Sigmoid colon (tissue), 7 donors: ENCODE data around the gene RFX4. TPM values are rescaled to one million over a fixed set of nuclear protein-coding genes. Genes with fewer than 3 reads are reported as not detected.

ENCODE experiments used
- DNase-seq: peaks from one replicate; pipeline ENCODE4 v3.0.0-alpha.2; 2019
- H3K27ac ChIP-seq, 4 donors: fragments of 200-600 bp; sonication (generic); one replicate each; pipeline ENCODE4 v1.5.1; 2016 to 2019; ENCODE audit warnings: mild to moderate bottlenecking in 1 of 4
- H3K27me3 ChIP-seq, 3 donors: fragments of 200-600 bp; sonication (generic); one replicate each; pipeline ENCODE4 v1.5.1; 2019; ENCODE audit warnings: mild to moderate bottlenecking in 1 of 3
- H3K36me3 ChIP-seq, 4 donors: fragments of 200-600 bp; sonication (generic); one replicate each; pipeline ENCODE4 v1.5.1; 2016 to 2019
- H3K4me1 ChIP-seq, 4 donors: fragments of 200-600 bp; sonication (generic); one replicate each; pipeline ENCODE4 v1.5.1; 2017 to 2019
- H3K4me3 ChIP-seq, 4 donors: fragments of 200-600 bp; sonication (generic); one replicate each; pipeline ENCODE4 v1.5.1; 2017 to 2019; ENCODE audit warnings: mild to moderate bottlenecking in 2 of 4, moderate library complexity in 1 of 4
- H3K9me3 ChIP-seq, 4 donors: fragments of 200-600 bp in 3 of 4; sonication (generic) in 3 of 4; one replicate each; pipeline versions ENCODE4 v1.5.1 to v1.6.1; 2013 to 2019
- EP300 ChIP-seq, 4 donors: sonication (generic); formaldehyde crosslinking; IDR thresholded peaks; one replicate each; pipeline ENCODE4 v1.6.1; 2017; ENCODE audit warnings: antibody characterized with exemption in 4 of 4
- POLR2A ChIP-seq, 2 donors: fragments of 450-650 bp; IDR thresholded peaks; one replicate each; pipeline ENCODE4 v1.6.1; 2016; ENCODE audit warnings: antibody characterized with exemption in 2 of 2, mild to moderate bottlenecking in 2 of 2, moderate library complexity in 2 of 2
- POLR2AphosphoS5 ChIP-seq, 4 donors: sonication (generic); formaldehyde crosslinking; IDR thresholded peaks; one replicate each; pipeline ENCODE4 v1.6.1; 2017; ENCODE audit warnings: antibody characterized with exemption in 4 of 4
- WGBS, 2 donors: extraction: QIAGEN DNeasy Blood & Tissue Kit; methylation state at CpG; one replicate each; pipeline ENCODE4 v1.1.7; 2013; 5-methylcytosine and 5-hydroxymethylcytosine counted together
- intact Hi-C: fragments of 100-400 bp; cut with DNase I; formaldehyde crosslinking; loops from one replicate; pipeline ENCODE4 v1.15.1; 2023
- polyA plus RNA-seq, 3 donors: library from polyadenylated mRNA; stranded (reverse); fragments of 200-250 nt; gene quantifications; one replicate each; pipeline ENCODE4 v1.2.3, GENCODE V29; 2013
- total RNA-seq, 4 donors: library from RNA; depleted of rRNA; stranded (reverse); fragments of >200 nt; gene quantifications; one replicate each; pipeline ENCODE4 v1.1.0, GENCODE V29; 2016
- TF ChIP-seq, protein P1 (sequence below), 4 experiments: fragments of 450-650 bp in 3 of 4; fragments of 200-600 bp in 1 of 4; IDR thresholded peaks; one replicate each; pipeline ENCODE4 v1.5.1; 2016 to 2019; ENCODE audit warnings: antibody characterized with exemption in 4 of 4, mild to moderate bottlenecking in 3 of 4, moderate library complexity in 2 of 4
- donor health status: healthy with polysubstance abuse.
- donor health status: Bipolar disorder and iron deficiency.
- donor health status: healthy.

The RFX4 gene
- total and polyA plus RNA-seq, 7 donors = 0.01 TPM; not detected in 6

DNA sequence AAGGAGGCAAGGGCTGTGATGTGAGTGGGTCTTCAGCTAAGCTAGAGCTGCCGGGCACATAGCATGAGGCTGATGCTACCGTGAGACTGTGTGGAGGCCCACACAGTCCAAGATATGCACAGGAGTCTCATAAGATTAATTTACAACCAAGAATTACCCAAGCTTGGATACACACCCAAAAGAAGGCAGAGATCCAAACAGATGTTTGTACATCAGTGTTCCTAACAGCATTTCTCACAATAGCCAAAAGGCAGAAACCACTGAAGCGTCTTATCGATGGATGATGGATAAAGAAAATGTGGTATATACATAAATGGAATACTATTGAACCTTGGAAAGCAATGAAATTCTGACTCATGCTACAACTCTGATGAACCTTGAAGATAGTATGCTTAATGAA is 150.9 kb downstream of the RFX4 start:
- no peaks in the 10 kb centered on the region for H3K27me3 ChIP-seq
- H3K9me3 ChIP-seq = no peaks in the 10 kb centered on the region
- no peak overlapping the region for H3K27ac ChIP-seq
- DNase-seq = no peak
- WGBS, 2 donors = 18 to 76% methylated on average over 4 of the region's 4 CpGs
- TF ChIP-seq POLR2A (IDR thresholded peaks at IDR 0.05) (no peak), EP300 (IDR thresholded peaks at IDR 0.05) (no peak), POLR2AphosphoS5 (IDR thresholded peaks at IDR 0.05) (no peak)
- TF ChIP-seq, protein P1, sequence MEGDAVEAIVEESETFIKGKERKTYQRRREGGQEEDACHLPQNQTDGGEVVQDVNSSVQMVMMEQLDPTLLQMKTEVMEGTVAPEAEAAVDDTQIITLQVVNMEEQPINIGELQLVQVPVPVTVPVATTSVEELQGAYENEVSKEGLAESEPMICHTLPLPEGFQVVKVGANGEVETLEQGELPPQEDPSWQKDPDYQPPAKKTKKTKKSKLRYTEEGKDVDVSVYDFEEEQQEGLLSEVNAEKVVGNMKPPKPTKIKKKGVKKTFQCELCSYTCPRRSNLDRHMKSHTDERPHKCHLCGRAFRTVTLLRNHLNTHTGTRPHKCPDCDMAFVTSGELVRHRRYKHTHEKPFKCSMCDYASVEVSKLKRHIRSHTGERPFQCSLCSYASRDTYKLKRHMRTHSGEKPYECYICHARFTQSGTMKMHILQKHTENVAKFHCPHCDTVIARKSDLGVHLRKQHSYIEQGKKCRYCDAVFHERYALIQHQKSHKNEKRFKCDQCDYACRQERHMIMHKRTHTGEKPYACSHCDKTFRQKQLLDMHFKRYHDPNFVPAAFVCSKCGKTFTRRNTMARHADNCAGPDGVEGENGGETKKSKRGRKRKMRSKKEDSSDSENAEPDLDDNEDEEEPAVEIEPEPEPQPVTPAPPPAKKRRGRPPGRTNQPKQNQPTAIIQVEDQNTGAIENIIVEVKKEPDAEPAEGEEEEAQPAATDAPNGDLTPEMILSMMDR (IDR thresholded peaks at IDR 0.05) = no peak
- H3K36me3 ChIP-seq = no peaks in the 10 kb centered on the region
- intact Hi-C loops = no loop called here
- no peaks in the 10 kb centered on the region for H3K4me1 ChIP-seq
- no peak overlapping the region for H3K4me3 ChIP-seq

DNA sequence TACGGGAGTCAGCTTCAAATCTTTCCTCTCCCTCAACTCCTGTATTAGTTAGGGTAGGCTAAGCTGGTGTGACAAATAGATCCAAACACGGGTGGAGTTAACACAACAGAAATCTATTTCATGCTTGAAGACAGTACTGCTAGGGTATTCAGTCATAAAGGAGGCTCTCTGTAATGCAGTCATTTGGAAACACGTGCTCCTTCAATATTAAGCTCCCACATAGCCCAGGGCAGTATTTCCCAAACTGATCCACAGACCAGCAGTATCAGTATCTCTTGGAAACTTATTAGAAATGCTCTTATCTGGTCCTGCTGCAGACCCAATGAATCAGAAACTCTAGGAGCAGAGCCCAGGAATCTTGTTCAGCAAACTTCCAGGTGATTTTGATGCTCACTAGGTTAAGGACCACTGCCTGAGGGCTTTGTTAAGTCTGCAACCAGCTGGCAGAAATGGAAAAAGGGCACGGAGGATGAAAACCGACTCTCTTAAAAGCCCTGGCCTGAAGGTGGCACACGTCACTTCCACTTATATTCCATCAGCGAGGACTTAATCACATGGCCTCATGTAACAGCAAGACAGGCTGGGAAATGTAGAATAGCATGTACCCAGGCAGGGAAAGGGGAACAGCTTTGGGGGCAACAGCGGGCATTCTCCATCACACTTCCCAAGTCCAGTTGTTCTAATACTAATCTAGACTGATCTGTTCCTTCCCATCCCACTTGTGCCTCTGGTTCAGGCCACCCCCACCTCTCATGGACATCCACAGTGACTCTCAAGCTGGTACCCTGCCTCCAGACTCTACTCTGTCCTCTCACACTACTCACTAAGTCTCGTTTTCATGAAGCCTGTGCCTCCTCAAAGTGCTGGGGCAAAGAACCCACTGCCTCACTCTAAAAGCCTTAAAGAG is 153.5 kb downstream of the RFX4 start:
- 80 to 83% methylated on average over 9 of the region's 9 CpGs for WGBS, 2 donors
- H3K4me1 ChIP-seq = no peaks in the 10 kb centered on the region
- intact Hi-C loops = no loop called here
- H3K27ac ChIP-seq = no peak overlapping the region
- TF ChIP-seq POLR2A (IDR thresholded peaks at IDR 0.05) (no peak), POLR2AphosphoS5 (IDR thresholded peaks at IDR 0.05) (no peak), EP300 (IDR thresholded peaks at IDR 0.05) (no peak)
- TF ChIP-seq, protein P1 (IDR thresholded peaks at IDR 0.05) = no peak
- no peaks in the 10 kb centered on the region for H3K27me3 ChIP-seq
- no peaks in the 10 kb centered on the region for H3K9me3 ChIP-seq
- no peaks in the 10 kb centered on the region for H3K36me3 ChIP-seq
- no peak for DNase-seq
- H3K4me3 ChIP-seq = no peak overlapping the region

DNA sequence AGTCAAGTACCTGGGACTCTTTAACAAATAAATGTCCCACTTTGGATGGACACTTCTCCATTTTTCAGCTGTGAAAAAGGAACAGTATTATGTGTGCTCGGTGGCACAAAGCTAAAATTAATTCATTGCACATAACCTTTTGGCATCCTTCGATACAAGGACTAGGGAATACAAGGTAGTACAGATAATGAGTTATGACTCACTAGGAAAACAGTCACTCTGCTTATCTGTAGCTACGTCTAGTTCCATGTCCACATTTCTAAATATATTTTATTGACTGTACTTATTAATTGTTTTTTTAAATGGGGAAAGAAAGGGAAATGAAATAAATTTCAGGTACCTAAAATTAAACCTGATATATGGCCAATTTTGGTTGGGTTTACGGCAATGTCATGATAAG is 156.5 kb downstream of the RFX4 start:
- Histone ChIP-seq H3K27ac (no peak overlapping the region), H3K36me3 (no peaks in the 10 kb centered on the region), H3K4me3 (no peak overlapping the region), H3K27me3 (no peaks in the 10 kb centered on the region), H3K4me1 (no peaks in the 10 kb centered on the region), H3K9me3 (no peaks in the 10 kb centered on the region)
- 22 to 69% methylated on average over 4 of the region's 4 CpGs for WGBS, 2 donors
- TF ChIP-seq, protein P1 (IDR thresholded peaks at IDR 0.05) = no peak
- no peak for TF ChIP-seq POLR2AphosphoS5 (IDR thresholded peaks at IDR 0.05)
- no peak for TF ChIP-seq POLR2A (IDR thresholded peaks at IDR 0.05)
- no peak for TF ChIP-seq EP300 (IDR thresholded peaks at IDR 0.05)
- DNase-seq = no peak
- intact Hi-C loops = no loop called here

DNA sequence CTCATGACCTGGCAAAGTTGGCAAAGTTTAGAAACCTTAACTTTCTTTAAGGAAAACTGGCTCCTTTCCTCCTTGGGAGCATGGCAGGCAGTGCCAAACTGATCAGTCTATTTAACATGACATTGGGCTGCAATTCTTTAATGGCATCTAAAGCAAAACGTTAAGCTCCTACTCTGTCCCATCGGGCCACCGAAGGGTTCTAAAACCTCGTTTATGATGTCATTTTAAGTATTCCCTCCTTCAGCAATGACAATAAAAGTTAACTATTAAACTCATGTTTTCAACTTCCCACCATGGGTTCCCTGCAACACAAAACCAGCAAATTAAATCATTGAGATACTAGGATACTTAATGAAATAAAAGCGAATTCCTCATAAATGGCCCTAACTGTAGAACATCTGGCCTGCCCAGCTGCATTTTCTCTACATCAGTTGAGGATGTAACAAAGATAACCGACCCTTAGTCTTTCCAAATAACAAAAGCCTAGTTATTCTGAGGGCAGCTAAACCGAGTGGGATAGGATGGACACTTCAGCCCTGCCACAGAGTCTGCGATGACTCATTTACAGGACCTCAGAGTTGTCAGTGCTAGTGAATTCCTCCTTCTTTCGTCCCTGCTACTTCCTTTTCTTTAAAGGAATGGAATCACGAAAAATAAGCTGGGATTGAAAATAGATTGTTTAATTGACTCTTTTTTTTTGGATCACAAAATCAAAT is 157.2 kb downstream of the RFX4 start:
- intact Hi-C loops = no loop called here
- H3K9me3 ChIP-seq = no peaks in the 10 kb centered on the region
- no peak for DNase-seq
- H3K27me3 ChIP-seq = no peaks in the 10 kb centered on the region
- H3K4me1 ChIP-seq = no peaks in the 10 kb centered on the region
- 17 to 48% methylated on average over 10 of the region's 10 CpGs for WGBS, 2 donors
- no peak overlapping the region for H3K4me3 ChIP-seq
- no peaks in the 10 kb centered on the region for H3K36me3 ChIP-seq
- TF ChIP-seq EP300 (IDR thresholded peaks at IDR 0.05) = no peak
- TF ChIP-seq POLR2AphosphoS5 (IDR thresholded peaks at IDR 0.05) = no peak
- TF ChIP-seq, protein P1 (IDR thresholded peaks at IDR 0.05) = no peak
- no peak for TF ChIP-seq POLR2A (IDR thresholded peaks at IDR 0.05)
- H3K27ac ChIP-seq = no peak overlapping the region
